NCI-H146 (cell line): ENCODE results near the gene HTT-AS.

Experiments used
- DNase-seq: peaks from one replicate; lab custom pipeline; 2025; lab: John Stamatoyannopoulos, UW

The HTT-AS gene

GRCh38 chr4:3029464-3029863 lies 44.9 kb downstream of the HTT-AS start:
- peak; percentile 74 for DNase-seq

GRCh38 chr4:3026540-3026939 lies 47.8 kb downstream of the HTT-AS start:
- DNase-seq = no peak

- DNase-seq = no peak
These were observed 48.5 kb downstream of the HTT-AS start for GRCh38 chr4:3025881-3026280.

GRCh38 chr4:3022651-3023050 lies 51.7 kb downstream of the HTT-AS start:
- no peak for DNase-seq

- DNase-seq = no peak
These were observed 52.2 kb downstream of the HTT-AS start for GRCh38 chr4:3022112-3022511.

- no peak for DNase-seq
These were observed 52.7 kb downstream of the HTT-AS start for GRCh38 chr4:3021627-3022026.

- DNase-seq = no peak
These were observed 53.2 kb downstream of the HTT-AS start for GRCh38 chr4:3021127-3021526.

- DNase-seq = no peak
These were observed 55.0 kb downstream of the HTT-AS start for GRCh38 chr4:3019145-3019846.

GRCh38 chr4:3017504-3017903 lies 56.8 kb downstream of the HTT-AS start:
- DNase-seq = no peak

GRCh38 chr4:3016961-3017360 lies 57.4 kb downstream of the HTT-AS start:
- DNase-seq = no peak

- DNase-seq = peak; percentile 32
These were observed 60.4 kb downstream of the HTT-AS start for GRCh38 chr4:3013839-3014350.
